Endothelial cell of umbilical vein (primary cell): Measurements from ENCODE around the gene MYH10. TPM values are rescaled to one million over a fixed set of nuclear protein-coding genes. Genes with fewer than 3 reads are reported as not detected.

Source experiments
- BruUV-seq: library from RNA; stranded (reverse); fragments of 400-500 nt; replicated peaks from 2 replicates; lab custom pipeline; 2021; lab: Mats Ljungman, UMichigan
- CTCF ChIA-PET: fragments of 300-600, 350-600 bp; sonication (Branson Sonifier 250); formaldehyde crosslinking; loops from one replicate; lab custom pipeline; 2021; ENCODE audit warnings: antibody characterized with exemption, inconsistent platforms; lab: Charles Lee
- POLR2A ChIA-PET: fragments of 300-600, 350-600 bp; sonication (Branson Sonifier 250); formaldehyde crosslinking; loops from one replicate; lab custom pipeline; 2021; ENCODE audit warnings: antibody characterized with exemption, inconsistent platforms; lab: Charles Lee
- DNase-seq: peaks from one replicate; pipeline ENCODE4 v3.0.0-alpha.2; 2011; ENCODE audit warnings: low read depth, low spot score
- FAIRE-seq: peaks from 2 replicates; lab custom pipeline; 2011; peaks lifted over from hg19 to GRCh38; lab: Jason Lieb, UNC
- H2AFZ ChIP-seq: 2 replicates; pipeline ENCODE4 v1.6.0; 2012; ENCODE audit warnings: low read depth, low read length, control low read depth, inconsistent platforms
- H3K27ac ChIP-seq: 2 replicates; pipeline ENCODE4 v1.5.1; 2011; ENCODE audit warnings: low read depth, mild to moderate bottlenecking, control low read depth, low read length, moderate library complexity; ENCODE audit not compliant: insufficient read depth
- H3K27me3 ChIP-seq, 2 experiments: 2 replicates each; pipeline versions ENCODE4 v1.6.0 to v1.6.1; 2011; ENCODE audit warnings: low read length in 2 of 2, mixed read lengths in 1 of 2; ENCODE audit not compliant: control insufficient read depth in 2 of 2, insufficient read depth in 2 of 2
- H3K36me3 ChIP-seq, 2 experiments: 2 replicates in 1 of 2; 3 replicates in 1 of 2; pipeline ENCODE4 v1.5.1; 2011; ENCODE audit warnings: low read length in 2 of 2, mild to moderate bottlenecking in 1 of 2, moderate library complexity in 1 of 2; ENCODE audit not compliant: control insufficient read depth in 2 of 2, insufficient read depth in 2 of 2; ENCODE audit errors: extremely low read depth in 1 of 2
- H3K4me1 ChIP-seq: 3 replicates; pipeline ENCODE4 v1.5.1; 2011; ENCODE audit warnings: mild to moderate bottlenecking, low read length; ENCODE audit not compliant: control insufficient read depth, insufficient read depth; ENCODE audit errors: extremely low read depth
- H3K4me2 ChIP-seq: 2 replicates; pipeline ENCODE4 v1.6.1; 2011; ENCODE audit warnings: low read length, control low read depth, mixed read lengths; ENCODE audit not compliant: insufficient read depth
- H3K4me3 ChIP-seq, 3 experiments: fragments of 200-600 bp in 1 of 3; sonication (generic), shearing (Covaris generic) in 1 of 3; replicated peaks in 1 of 3; 2 replicates each; pipeline ENCODE4 v1.5.1; 2011 to 2016; ENCODE audit warnings: control low read depth in 3 of 3, low read length in 3 of 3, mild to moderate bottlenecking in 2 of 3, inconsistent platforms in 1 of 3, low read depth in 1 of 3, moderate library complexity in 1 of 3; ENCODE audit not compliant: insufficient read depth in 1 of 3
- H3K79me2 ChIP-seq: 2 replicates; pipeline ENCODE4 v1.6.0; 2012; ENCODE audit warnings: low read length, inconsistent platforms; ENCODE audit not compliant: control insufficient read depth, insufficient read depth
- H3K9ac ChIP-seq: replicated peaks from 2 replicates; pipeline ENCODE3; 2011; ENCODE audit warnings: low read length, control low read depth; ENCODE audit not compliant: insufficient read depth; ENCODE audit errors: extremely low read depth
- H3K9me1 ChIP-seq: replicated peaks from 3 replicates; pipeline ENCODE4 v1.6.0; 2011; ENCODE audit warnings: mild to moderate bottlenecking, low read length; ENCODE audit not compliant: control insufficient read depth, insufficient read depth; ENCODE audit errors: extremely low read depth
- H3K9me3 ChIP-seq: replicated peaks from 2 replicates; pipeline ENCODE4 v1.5.1; 2012; ENCODE audit warnings: low read length, inconsistent platforms; ENCODE audit not compliant: control insufficient read depth, insufficient read depth
- H4K20me1 ChIP-seq: replicated peaks from 2 replicates; pipeline ENCODE3; 2011; ENCODE audit warnings: mild to moderate bottlenecking, low read length; ENCODE audit not compliant: control insufficient read depth, insufficient read depth; ENCODE audit errors: extremely low read depth
- CTCF ChIP-seq, 2 donors: IDR thresholded peaks; 1 replicate in 1 of 2; 2 replicates in 1 of 2; pipeline ENCODE4 v1.5.1; 2011; ENCODE audit warnings: low read length in 2 of 2, mild to moderate bottlenecking in 2 of 2, moderate library complexity in 2 of 2, control low read depth in 1 of 2, inconsistent platforms in 1 of 2, low read depth in 1 of 2; ENCODE audit not compliant: insufficient read depth in 1 of 2; ENCODE audit errors: extremely low read depth in 1 of 2
- EZH2 ChIP-seq: IDR thresholded peaks from 2 replicates; pipeline ENCODE4 v1.6.1; 2012; ENCODE audit warnings: borderline replicate concordance, low read depth, mild to moderate bottlenecking, moderate library complexity, low read length, inconsistent platforms; ENCODE audit not compliant: severe bottlenecking
- FOS ChIP-seq: IDR thresholded peaks from 2 replicates; pipeline ENCODE4 v1.6.1; 2011; ENCODE audit warnings: mild to moderate bottlenecking, low read length, moderate library complexity, borderline replicate concordance; ENCODE audit not compliant: insufficient read depth
- GATA2 ChIP-seq: IDR thresholded peaks from 2 replicates; pipeline ENCODE4 v1.7.0; 2011; ENCODE audit warnings: low read depth, mild to moderate bottlenecking, moderate library complexity, mixed read lengths, low read length; ENCODE audit not compliant: insufficient read length, insufficient read depth
- JUN ChIP-seq: IDR thresholded peaks from 2 replicates; pipeline ENCODE4 v1.6.1; 2011; ENCODE audit warnings: borderline replicate concordance, low read depth; ENCODE audit not compliant: insufficient read length, insufficient read depth
- MYC ChIP-seq: IDR thresholded peaks from one replicate; pipeline ENCODE4 v1.6.1; 2011; ENCODE audit warnings: mild to moderate bottlenecking, low read depth, low read length
- POLR2A ChIP-seq: IDR thresholded peaks from 2 replicates; pipeline ENCODE4 v1.6.1; 2012; ENCODE audit warnings: low read depth, mild to moderate bottlenecking, control low read depth, low read length
- POLR2AphosphoS5 ChIP-seq: IDR thresholded peaks from 2 replicates; pipeline ENCODE4 v1.6.1; 2012; ENCODE audit warnings: low read depth, mild to moderate bottlenecking, control low read depth, low read length, moderate library complexity; ENCODE audit not compliant: insufficient read depth
- dilution Hi-C: fragments of 300-500 bp; cut with MboI; formaldehyde crosslinking; loops from one replicate; pipeline ENCODE4 v1.15.0; 2019; ENCODE audit warnings: low sequenced_read_pairs; ENCODE audit not compliant: extremely low pct_ligation_motif_present
- intact Hi-C: fragments of 100-400 bp; cut with micrococcal nuclease; formaldehyde crosslinking; loops from one replicate; pipeline ENCODE4 v1.10.0; 2022
- polyA plus RNA-seq, 4 experiments: library from polyadenylated mRNA; depleted of rRNA in 3 of 4; stranded (reverse) in 3 of 4; unstranded in 1 of 4; fragments of >200 nt; gene quantifications; 2 replicates each; pipeline versions ENCODE4 v1.2.1 to v1.2.3, GENCODE V29; 2011 to 2012; ENCODE audit warnings: missing spikeins in 1 of 4
- total RNA-seq: library from RNA; stranded (reverse); gene quantifications from 2 replicates; pipeline ENCODE4 v1.2.3, GENCODE V29; 2021
- TF ChIP-seq, protein P1 (sequence below): IDR thresholded peaks from 2 replicates; pipeline ENCODE4 v1.6.1; 2011; ENCODE audit not compliant: insufficient read depth, insufficient read length

MYH10 gene
- total and polyA plus RNA-seq, 2 donors (not counting 3 experiments of a cell fraction or from before 2014, with no cell fraction given) = 73.4 to 232 TPM

- no peak overlapping the region for H3K9ac ChIP-seq
- BruUV-seq = no TSS peak
- no peaks in the 10 kb centered on the region for H4K20me1 ChIP-seq
- no peak for FAIRE-seq
- H3K27me3 ChIP-seq = no peaks in the 10 kb centered on the region
- no peaks in the 10 kb centered on the region for H3K9me3 ChIP-seq
- H3K4me2 ChIP-seq = no peak overlapping the region
- H2AFZ ChIP-seq = no peak overlapping the region
- peaks cover 20 to 38% of the 10 kb centered on the region in 2 experiments for H3K36me3 ChIP-seq
- ChIA-PET POLR2A (no interaction called here), CTCF (interaction anchor here (1.3 to 1.5 kb wide), 2 partner anchors 60 to 276 kb away, joined by 3 to 5 read pairs; no protein-coding TSS in a partner anchor)
- no peaks in the 10 kb centered on the region for H3K9me1 ChIP-seq
- no peak overlapping the region for H3K27ac ChIP-seq
- no peaks in the 10 kb centered on the region for H3K4me1 ChIP-seq
- H3K4me3 ChIP-seq = no peak overlapping the region
- dilution Hi-C loops = no loop called here
- TF ChIP-seq POLR2AphosphoS5 = no peak
- no peak for TF ChIP-seq FOS
- TF ChIP-seq GATA2 = no peak
- no peak for TF ChIP-seq CTCF (IDR thresholded peaks at IDR 0.05; ENCODE audit: extremely low read depth in 1 of 2, insufficient read depth in 1 of 2, low read depth in 1 of 2, low read length in 2 of 2)
- TF ChIP-seq EZH2 = no peak
- TF ChIP-seq, protein P1, sequence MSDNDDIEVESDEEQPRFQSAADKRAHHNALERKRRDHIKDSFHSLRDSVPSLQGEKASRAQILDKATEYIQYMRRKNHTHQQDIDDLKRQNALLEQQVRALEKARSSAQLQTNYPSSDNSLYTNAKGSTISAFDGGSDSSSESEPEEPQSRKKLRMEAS = no peak
- TF ChIP-seq MYC = no peak
- no peak for TF ChIP-seq POLR2A
- no peak for TF ChIP-seq JUN
- peaks cover 9% of the 10 kb centered on the region for H3K79me2 ChIP-seq
- intact Hi-C loops = no loop called here
- DNase-seq = no peak
These were observed 160.6 kb downstream of the MYH10 start for GRCh38 chr17:8469964-8470363.
